Activated CD8-positive, alpha-beta T cell treated with anti-CD3 and anti-CD28 coated beads, Interleukin-2, amount 10 ng/mL, durations not matched to agents 7 days and 5 days (primary cell): ENCODE measurements around the gene ZNF608. TPM values are rescaled to one million over a fixed set of nuclear protein-coding genes. Genes with fewer than 3 reads are reported as not detected.

Source experiments
- ATAC-seq: fragments of 150-1000 bp; cut with Tn5 transposase; one replicate; pipeline ENCODE4 v1.10.0; 2021; ENCODE audit warnings: moderate library complexity
- CTCF ChIA-PET: fragments of 350-600 bp; sonication (Branson Sonifier 250); formaldehyde crosslinking; loops from one replicate; lab custom pipeline; 2021; ENCODE audit warnings: antibody characterized with exemption; lab: Charles Lee
- POLR2A ChIA-PET: fragments of 350-600 bp; sonication (Branson Sonifier 250); formaldehyde crosslinking; loops from one replicate; lab custom pipeline; 2021; ENCODE audit warnings: antibody characterized with exemption; lab: Charles Lee
- DNase-seq: peaks from one replicate; pipeline ENCODE4 v3.0.0-alpha.2; 2020
- H3K27ac Mint-ChIP-seq: one replicate; pipeline ENCODE4 v1.8.0; 2021; ENCODE audit warnings: mild to moderate bottlenecking, mixed read lengths
- H3K27me3 Mint-ChIP-seq: one replicate; pipeline ENCODE4 v1.8.0; 2021; ENCODE audit warnings: low read depth, mixed read lengths
- H3K36me3 Mint-ChIP-seq: one replicate; pipeline ENCODE4 v1.8.0; 2021; ENCODE audit warnings: low read depth, mixed read lengths
- H3K4me1 Mint-ChIP-seq: one replicate; pipeline ENCODE4 v1.8.0; 2021; ENCODE audit warnings: low read depth, mixed read lengths
- H3K4me3 Mint-ChIP-seq: one replicate; pipeline ENCODE4 v1.8.0; 2021; ENCODE audit warnings: mild to moderate bottlenecking, mixed read lengths
- H3K9me3 Mint-ChIP-seq: one replicate; pipeline ENCODE4 v1.8.0; 2022; ENCODE audit warnings: mixed read lengths; ENCODE audit not compliant: insufficient read depth
- total RNA-seq, 2 experiments: library from RNA; stranded (reverse); gene quantifications; one replicate each; pipeline ENCODE4 v1.2.3, GENCODE V29; 2021

Gene ZNF608
- total RNA-seq, 2 experiments from 2014 or later, result not detected

DNA sequence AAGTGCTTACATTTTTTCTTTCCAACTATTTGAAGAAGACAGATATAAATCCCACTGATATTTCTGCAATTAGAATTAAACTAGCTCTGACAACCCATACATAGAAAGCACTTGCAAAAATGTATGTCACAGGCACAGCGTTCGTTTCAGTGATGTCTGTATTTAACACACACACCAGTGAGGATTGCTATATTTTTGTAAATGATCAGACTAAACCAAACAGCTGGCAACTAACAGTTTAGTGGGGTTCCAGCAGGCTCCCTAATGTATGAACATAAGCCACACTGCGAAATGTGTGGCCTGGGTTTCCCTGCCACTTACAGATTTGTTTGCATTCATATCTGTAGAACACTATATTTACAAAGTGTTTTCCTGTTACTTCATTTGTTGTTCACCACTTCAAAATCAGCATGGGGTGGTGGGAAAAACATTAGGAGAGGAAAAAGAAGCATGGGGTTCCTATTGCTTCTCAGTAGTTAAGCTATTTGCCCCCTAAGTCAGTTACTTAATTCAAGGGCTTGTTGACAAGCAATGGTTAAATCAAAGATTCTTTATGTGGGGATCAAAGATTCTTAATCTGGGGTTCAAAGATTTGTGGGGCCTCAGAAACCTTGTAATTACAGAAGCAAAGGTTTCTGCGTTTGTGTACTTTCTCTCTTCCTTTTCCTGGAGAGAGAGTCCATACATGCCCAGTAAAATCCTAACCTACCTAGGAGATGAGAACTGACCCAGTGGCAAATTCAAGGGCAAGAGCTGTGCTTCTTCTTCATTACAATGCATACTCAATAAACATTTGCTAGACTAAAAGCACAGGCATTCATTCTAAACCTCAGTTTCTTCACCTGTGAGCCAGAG, 27.1 kb downstream of the ZNF608 start:
- Mint-ChIP-seq H3K9me3 (no peaks in the 10 kb centered on the region), H3K4me1 (no peaks in the 10 kb centered on the region), H3K27ac (no peak overlapping the region), H3K4me3 (no peak overlapping the region), H3K36me3 (no peaks in the 10 kb centered on the region), H3K27me3 (no peaks in the 10 kb centered on the region)
- DNase-seq (no peak), ATAC-seq (no peak)
- POLR2A ChIA-PET, result no interaction called here
- CTCF ChIA-PET, result interaction anchor here (1.1 kb wide), 1 partner anchor 11 kb away, joined by 3 read pairs; no protein-coding TSS in a partner anchor

DNA sequence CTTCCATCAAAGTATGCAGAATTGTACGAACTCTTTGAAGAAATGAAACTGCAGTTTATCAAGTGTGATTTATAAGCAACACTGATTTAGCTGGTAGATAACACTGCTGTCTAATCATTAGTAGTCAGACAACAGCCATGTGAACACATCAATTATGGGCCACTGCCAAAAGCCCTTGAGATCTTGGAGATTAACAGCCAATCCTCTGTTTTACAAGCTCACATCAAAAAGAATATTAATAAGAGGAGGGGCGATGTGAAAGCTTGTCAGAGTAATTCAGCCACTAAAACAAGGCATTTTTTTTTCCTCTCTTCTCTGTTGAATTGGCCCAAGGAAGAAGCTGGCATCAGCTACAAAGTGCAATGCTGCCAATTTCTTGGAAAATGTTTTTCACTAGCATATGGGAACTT, 28.1 kb downstream of the ZNF608 start:
- ChIA-PET CTCF (no interaction called here), POLR2A (no interaction called here)
- DNase-seq, result no peak
- no peaks in the 10 kb centered on the region for H3K27me3 Mint-ChIP-seq
- no peaks in the 10 kb centered on the region for H3K4me1 Mint-ChIP-seq
- H3K4me3 Mint-ChIP-seq, result no peak overlapping the region
- ATAC-seq, result no peak
- no peaks in the 10 kb centered on the region for H3K9me3 Mint-ChIP-seq
- no peak overlapping the region for H3K27ac Mint-ChIP-seq
- H3K36me3 Mint-ChIP-seq, result no peaks in the 10 kb centered on the region

DNA sequence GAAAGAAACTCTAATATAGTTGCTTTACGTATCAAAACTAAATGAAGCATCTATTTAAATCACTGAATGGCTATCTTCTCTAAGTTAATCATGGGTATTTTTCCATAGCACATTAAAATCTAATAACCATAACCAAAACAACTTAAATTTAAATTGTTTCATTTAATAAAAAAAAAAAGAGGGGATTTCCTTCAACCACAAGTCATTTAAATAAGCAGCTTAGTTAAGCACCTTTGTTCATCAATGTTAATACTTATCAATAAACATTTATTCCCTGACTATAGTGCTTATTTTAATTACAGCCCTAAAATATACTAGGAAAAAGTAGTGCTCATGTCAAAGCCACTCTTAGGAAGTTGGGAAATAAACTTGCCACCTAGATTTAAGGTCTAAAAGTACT, 30.3 kb downstream of the ZNF608 start:
- Mint-ChIP-seq H3K9me3 (no peaks in the 10 kb centered on the region), H3K4me3 (no peak overlapping the region), H3K4me1 (no peaks in the 10 kb centered on the region), H3K27ac (no peak overlapping the region), H3K36me3 (no peaks in the 10 kb centered on the region), H3K27me3 (no peaks in the 10 kb centered on the region)
- POLR2A ChIA-PET, result no interaction called here
- no peak for DNase-seq
- CTCF ChIA-PET, result no interaction called here
- no peak for ATAC-seq

DNA sequence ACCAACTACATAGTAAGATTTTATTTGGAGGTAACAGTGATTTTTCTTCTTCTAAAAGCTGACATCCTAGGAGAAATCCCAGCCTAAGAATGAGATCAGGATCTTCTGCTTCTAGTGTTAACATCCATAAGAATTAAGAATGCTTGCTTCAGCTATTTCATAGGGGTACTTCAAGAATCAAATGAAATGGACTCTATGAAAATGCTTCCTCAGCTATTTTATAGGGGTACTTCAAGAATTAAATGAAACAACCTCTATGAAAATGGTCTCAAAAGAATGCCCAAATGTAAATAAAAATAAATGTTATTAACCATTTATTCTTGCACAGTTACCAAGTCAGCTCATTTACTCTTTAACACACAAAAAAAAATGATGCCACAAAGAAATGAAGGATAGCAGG, 31.5 kb downstream of the ZNF608 start:
- no peak for ATAC-seq
- CTCF ChIA-PET, result no interaction called here
- H3K4me1 Mint-ChIP-seq, result no peaks in the 10 kb centered on the region
- H3K27me3 Mint-ChIP-seq, result no peaks in the 10 kb centered on the region
- no peak overlapping the region for H3K4me3 Mint-ChIP-seq
- POLR2A ChIA-PET, result no interaction called here
- no peak overlapping the region for H3K27ac Mint-ChIP-seq
- H3K9me3 Mint-ChIP-seq, result no peaks in the 10 kb centered on the region
- no peak for DNase-seq
- H3K36me3 Mint-ChIP-seq, result no peaks in the 10 kb centered on the region

DNA sequence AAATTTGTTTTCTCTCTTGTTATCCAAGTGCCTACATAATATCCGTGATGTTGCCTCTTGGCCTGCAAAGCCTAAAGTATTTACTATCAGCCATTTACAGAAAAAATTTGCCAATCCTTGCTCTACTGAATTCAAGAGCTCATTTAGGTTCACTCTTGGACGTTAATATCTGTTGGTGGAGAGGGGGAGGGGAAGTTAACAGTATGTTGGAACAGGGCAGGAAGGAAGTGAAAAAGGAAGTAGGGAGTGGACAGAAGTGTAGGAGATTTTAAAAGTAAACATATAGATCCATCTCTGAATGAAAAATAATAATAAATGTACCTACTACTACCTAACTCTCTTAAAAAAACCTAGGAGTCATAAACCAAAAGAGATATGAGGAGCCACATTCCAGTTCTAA, 32.8 kb downstream of the ZNF608 start:
- H3K4me3 Mint-ChIP-seq, result no peak overlapping the region
- CTCF ChIA-PET, result no interaction called here

DNA sequence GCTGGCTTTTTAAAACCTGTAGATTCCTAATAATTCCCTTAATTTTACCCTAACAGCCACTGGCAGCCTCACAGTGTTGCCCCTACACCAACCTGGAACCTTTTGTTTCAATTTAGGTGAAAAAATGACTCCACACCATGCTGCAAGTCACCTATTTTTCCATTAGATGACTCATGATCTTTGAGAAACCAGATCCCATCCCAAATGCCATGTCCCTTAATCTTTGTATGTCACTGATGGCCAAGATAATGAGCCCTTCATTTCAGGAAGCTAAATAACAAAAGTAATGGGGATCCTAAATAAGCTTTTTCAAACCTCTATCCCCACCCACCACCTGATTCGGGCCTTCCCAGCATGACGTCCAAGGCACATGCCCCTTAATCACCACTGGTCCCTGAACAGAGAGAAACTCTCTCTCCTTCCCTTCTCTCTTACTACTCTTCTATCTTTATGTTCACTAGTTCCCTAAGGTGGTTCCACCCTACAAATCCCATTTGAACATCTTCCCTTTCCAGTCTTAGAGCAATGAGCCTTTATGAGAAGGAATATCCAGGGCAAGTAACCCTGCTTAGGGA, 33.6 kb downstream of the ZNF608 start:
- DNase-seq, result no peak
- CTCF ChIA-PET, result no interaction called here
- Mint-ChIP-seq H3K27me3 (no peaks in the 10 kb centered on the region), H3K9me3 (no peaks in the 10 kb centered on the region), H3K27ac (no peak overlapping the region), H3K4me1 (no peaks in the 10 kb centered on the region), H3K36me3 (no peaks in the 10 kb centered on the region), H3K4me3 (no peak overlapping the region)
- POLR2A ChIA-PET, result no interaction called here
- ATAC-seq, result no peak

More for the DNA sequence above, 32.8 kb downstream of the ZNF608 start:
- Mint-ChIP-seq H3K36me3 (no peaks in the 10 kb centered on the region), H3K27ac (no peak overlapping the region), H3K27me3 (no peaks in the 10 kb centered on the region), H3K4me1 (no peaks in the 10 kb centered on the region), H3K9me3 (no peaks in the 10 kb centered on the region)
- ATAC-seq, result no peak
- DNase-seq, result no peak
- POLR2A ChIA-PET, result no interaction called here

DNA sequence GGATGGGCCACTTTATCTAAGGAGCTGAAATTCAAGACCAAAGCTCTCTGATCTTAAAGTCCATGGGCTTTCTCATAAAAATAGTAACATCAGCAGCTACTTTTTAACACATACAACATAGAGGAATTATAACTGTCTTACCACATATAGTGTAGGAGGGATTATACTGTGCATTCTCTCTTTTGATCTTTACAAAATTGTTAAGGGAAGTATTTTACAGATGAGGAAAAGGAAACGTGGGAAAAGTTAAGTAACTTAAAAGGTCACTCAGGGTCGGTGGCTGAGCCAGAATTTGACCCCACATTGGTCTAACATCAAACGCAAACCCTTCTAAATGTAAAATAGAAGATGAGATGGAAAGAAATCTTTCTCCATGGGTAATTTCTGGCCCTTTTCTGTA, 38.4 kb downstream of the ZNF608 start:
- Mint-ChIP-seq H3K27me3 (no peaks in the 10 kb centered on the region), H3K36me3 (no peaks in the 10 kb centered on the region), H3K4me1 (no peaks in the 10 kb centered on the region), H3K9me3 (no peaks in the 10 kb centered on the region), H3K27ac (no peak overlapping the region), H3K4me3 (no peak overlapping the region)
- ChIA-PET POLR2A (no interaction called here), CTCF (interaction anchor here (1.2 kb wide), 1 partner anchor 12 kb away, joined by 3 read pairs; no protein-coding TSS in a partner anchor)
- ATAC-seq (no peak), DNase-seq (no peak)

DNA sequence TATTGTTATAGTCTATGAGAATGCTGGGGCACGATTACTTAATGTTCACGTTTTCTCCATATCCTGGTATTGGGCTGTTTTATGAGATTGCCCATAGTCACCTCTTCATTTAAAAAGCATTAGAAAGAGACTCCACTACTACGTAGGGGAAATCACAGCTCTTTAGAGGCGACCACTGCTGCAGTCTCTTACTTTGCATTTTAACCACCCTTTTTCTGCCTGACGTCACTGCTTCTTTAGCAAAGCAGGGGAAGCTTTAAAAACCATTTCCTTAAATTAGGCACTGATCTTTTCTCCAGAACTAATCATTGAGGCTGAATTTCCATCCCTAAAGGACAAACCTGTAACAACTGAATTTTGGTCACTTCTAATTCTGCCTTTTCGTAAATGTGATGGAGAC, 38.9 kb downstream of the ZNF608 start:
- H3K27ac Mint-ChIP-seq, result no peak overlapping the region
- DNase-seq (no peak), ATAC-seq (no peak)
- no peaks in the 10 kb centered on the region for H3K9me3 Mint-ChIP-seq
- H3K4me3 Mint-ChIP-seq, result no peak overlapping the region
- ChIA-PET POLR2A (no interaction called here), CTCF (interaction anchor here (1.2 kb wide), 1 partner anchor 13 kb away, joined by 3 read pairs; no protein-coding TSS in a partner anchor)
- no peaks in the 10 kb centered on the region for H3K27me3 Mint-ChIP-seq
- H3K4me1 Mint-ChIP-seq, result no peaks in the 10 kb centered on the region
- H3K36me3 Mint-ChIP-seq, result no peaks in the 10 kb centered on the region

DNA sequence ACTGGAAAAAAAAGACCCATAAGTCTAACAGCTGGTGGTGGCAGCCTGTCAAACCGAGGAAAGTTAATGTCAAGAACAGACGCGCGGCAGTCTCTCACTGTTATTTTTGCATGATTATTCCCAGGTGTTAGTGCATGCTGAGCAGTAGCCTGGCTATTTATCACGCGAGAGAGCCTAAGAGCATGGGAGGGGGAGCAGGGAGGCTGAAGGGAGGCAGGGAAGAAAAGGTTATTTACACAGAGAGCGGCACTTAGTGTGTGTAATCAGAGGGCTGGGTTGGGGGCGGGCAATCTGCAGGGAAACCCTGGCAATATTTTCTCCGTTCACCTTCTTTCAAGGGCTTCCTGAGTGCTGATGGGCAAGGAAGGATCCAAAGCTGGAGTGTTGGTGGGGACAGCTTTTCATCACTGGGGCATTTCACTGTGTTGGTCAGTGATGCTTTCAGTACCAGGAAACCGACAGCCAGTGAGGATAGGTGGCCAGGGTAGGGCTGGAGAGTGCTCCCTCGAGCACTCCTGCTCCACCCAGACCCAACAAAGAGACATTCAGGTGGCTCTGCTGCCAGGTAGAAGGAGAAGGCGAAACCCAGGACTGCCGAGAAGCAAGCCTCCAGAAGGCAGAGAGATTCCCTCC, 39.6 kb downstream of the ZNF608 start:
- H3K27me3 Mint-ChIP-seq, result no peaks in the 10 kb centered on the region
- DNase-seq, result no peak
- ATAC-seq, result no peak

DNA sequence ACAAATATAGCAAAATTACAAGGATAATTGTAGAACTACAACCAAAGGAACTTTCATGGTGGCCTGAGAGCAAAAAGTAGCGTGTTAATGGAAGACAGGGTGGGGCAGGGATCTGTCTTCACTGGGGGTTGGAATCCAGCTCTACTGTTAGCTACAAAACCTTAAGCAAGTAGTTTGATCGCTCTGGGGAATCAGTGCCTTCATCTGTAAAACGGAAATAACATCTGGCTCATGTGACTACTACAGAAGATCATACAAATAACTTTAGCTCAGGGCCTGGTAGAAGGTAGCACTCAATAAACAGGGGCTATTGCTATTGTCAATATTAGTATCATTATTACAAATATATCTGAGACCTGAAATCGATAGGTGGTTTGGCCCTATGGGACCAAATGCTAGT, 40.4 kb downstream of the ZNF608 start:
- ChIA-PET POLR2A (no interaction called here), CTCF (no interaction called here)
- no peaks in the 10 kb centered on the region for H3K36me3 Mint-ChIP-seq
- no peaks in the 10 kb centered on the region for H3K27me3 Mint-ChIP-seq
- no peaks in the 10 kb centered on the region for H3K4me1 Mint-ChIP-seq
- ATAC-seq, result no peak
- H3K9me3 Mint-ChIP-seq, result no peaks in the 10 kb centered on the region
- DNase-seq, result no peak
- no peak overlapping the region for H3K4me3 Mint-ChIP-seq
- H3K27ac Mint-ChIP-seq, result no peak overlapping the region

More for the DNA sequence above, 39.6 kb downstream of the ZNF608 start:
- H3K4me3 Mint-ChIP-seq, result no peak overlapping the region
- ChIA-PET POLR2A (no interaction called here), CTCF (no interaction called here)
- no peaks in the 10 kb centered on the region for H3K4me1 Mint-ChIP-seq
- no peak overlapping the region for H3K27ac Mint-ChIP-seq
- no peaks in the 10 kb centered on the region for H3K9me3 Mint-ChIP-seq
- H3K36me3 Mint-ChIP-seq, result no peaks in the 10 kb centered on the region

DNA sequence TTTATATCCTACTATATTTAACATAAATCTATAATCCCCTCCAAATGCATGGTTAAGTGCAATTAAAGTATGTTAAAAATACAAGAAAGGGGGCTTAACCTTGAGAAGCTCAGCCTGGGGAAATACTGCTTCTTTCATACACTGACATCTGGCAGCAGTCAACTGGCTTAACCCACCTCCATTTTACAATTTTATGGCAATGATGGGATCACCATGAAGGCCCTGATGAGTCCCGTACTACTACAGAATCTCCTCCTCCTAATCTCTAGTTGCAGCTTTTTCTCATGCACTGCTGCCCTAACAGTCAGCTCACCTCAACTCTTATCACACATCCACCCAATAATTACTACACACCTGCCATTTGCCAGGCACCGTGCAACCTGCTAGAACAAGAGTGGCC, 40.9 kb downstream of the ZNF608 start:
- H3K9me3 Mint-ChIP-seq, result no peaks in the 10 kb centered on the region
- no peak overlapping the region for H3K27ac Mint-ChIP-seq
- POLR2A ChIA-PET, result no interaction called here
- no peaks in the 10 kb centered on the region for H3K36me3 Mint-ChIP-seq
- H3K27me3 Mint-ChIP-seq, result no peaks in the 10 kb centered on the region
- no peak overlapping the region for H3K4me3 Mint-ChIP-seq
- DNase-seq, result no peak
- no peak for ATAC-seq
- CTCF ChIA-PET, result no interaction called here
- H3K4me1 Mint-ChIP-seq, result no peaks in the 10 kb centered on the region

DNA sequence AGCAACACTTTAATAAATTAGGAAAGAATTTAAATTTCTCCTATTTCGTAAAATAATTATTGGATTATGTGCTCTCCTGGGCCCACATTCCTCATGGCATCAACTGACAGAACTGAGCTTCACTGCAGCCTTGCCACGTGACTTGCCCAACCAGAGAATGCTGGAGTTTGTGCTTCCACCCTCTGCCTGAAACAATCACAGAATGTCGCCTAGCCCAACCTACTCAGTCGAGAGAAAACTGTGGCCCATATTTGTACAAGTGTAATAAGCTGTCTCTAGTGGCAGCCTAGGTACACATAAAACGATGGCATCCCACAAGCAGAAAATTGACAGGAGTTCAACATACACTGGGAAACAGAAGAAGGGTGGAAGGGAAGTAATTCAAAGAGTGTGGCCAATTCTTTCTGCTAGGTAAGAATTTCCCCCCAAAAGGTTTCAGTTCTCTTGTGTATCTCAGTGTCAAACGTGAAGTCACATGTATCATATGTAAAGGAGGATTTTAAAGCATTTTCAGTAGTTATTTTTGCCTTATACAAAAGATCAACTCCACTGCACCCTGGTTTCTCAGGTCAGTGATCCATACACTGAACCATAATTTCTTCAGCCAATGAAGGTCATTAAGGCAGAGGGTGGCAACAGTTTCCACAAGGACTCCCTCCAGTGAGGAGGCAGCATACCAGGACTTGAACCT, 41.7 kb downstream of the ZNF608 start:
- Mint-ChIP-seq H3K4me1 (no peaks in the 10 kb centered on the region), H3K9me3 (no peaks in the 10 kb centered on the region), H3K27me3 (peaks cover under 1% of the 10 kb centered on the region), H3K36me3 (no peaks in the 10 kb centered on the region), H3K4me3 (no peak overlapping the region), H3K27ac (no peak overlapping the region)
- ATAC-seq, result no peak
- no peak for DNase-seq
- POLR2A ChIA-PET, result no interaction called here
- CTCF ChIA-PET, result no interaction called here
